GM12878 (cell line): ENCODE data around the gene RCAN1. TPM values are rescaled to one million over a fixed set of nuclear protein-coding genes. Genes with fewer than 3 reads are reported as not detected.

ENCODE experiments used
- ATAC-seq: fragments of 200-7000 bp; cut with Tn5 transposase; 3 replicates; pipeline ENCODE4 v1.9.1; 2020; ENCODE audit warnings: mild to moderate bottlenecking, moderate library complexity
- BruUV-seq: library from RNA; stranded (reverse); fragments of 400-500 nt; replicated peaks from 2 replicates; lab custom pipeline; 2021; lab: Mats Ljungman, UMichigan
- CTCF ChIA-PET: fragments of 300-600 bp; sonication (Branson Sonifier 250); formaldehyde crosslinking; extraction: SDS; loops from one replicate; lab custom pipeline; 2021; ENCODE audit warnings: inconsistent platforms; lab: Yijun Ruan, JAX
- POLR2A ChIA-PET: fragments of 350-600 bp; formaldehyde crosslinking; extraction: SDS; loops from one replicate; lab custom pipeline; 2021; ENCODE audit warnings: inconsistent platforms; lab: Charles Lee
- RAD21 ChIA-PET: fragments of 300-600 bp; sonication (Branson Sonifier 250); formaldehyde crosslinking; loops from one replicate; lab custom pipeline; 2023; ENCODE audit warnings: antibody characterized with exemption; ENCODE audit not compliant: unreplicated experiment; lab: Charles Lee
- SMC1A ChIA-PET: fragments of 300-600 bp; sonication (Branson Sonifier 250); formaldehyde crosslinking; loops from one replicate; lab custom pipeline; 2023; ENCODE audit not compliant: unreplicated experiment, uncharacterized antibody; lab: Charles Lee
- DNase-seq: peaks from one replicate; pipeline ENCODE4 v3.0.0-alpha.2; 2011; ENCODE audit warnings: low read depth, low spot score
- FAIRE-seq: peaks from 3 replicates; lab custom pipeline; 2011; peaks lifted over from hg19 to GRCh38; lab: Jason Lieb, UNC
- H2AFZ ChIP-seq: 2 replicates; pipeline ENCODE4 v1.6.0; 2011; ENCODE audit warnings: low read depth, low read length, control low read depth; ENCODE audit not compliant: control insufficient read depth
- H3K27ac ChIP-seq: 2 replicates; pipeline ENCODE4 v1.5.1; 2011; ENCODE audit warnings: control low read depth; ENCODE audit not compliant: control insufficient read depth, insufficient read depth
- H3K27me3 ChIP-seq, 2 experiments: replicated peaks in 1 of 2; 2 replicates each; pipeline versions ENCODE4 v1.6.0 to v1.6.1; 2011; ENCODE audit warnings: low read length in 1 of 2; ENCODE audit not compliant: control insufficient read depth in 2 of 2, insufficient read depth in 2 of 2
- H3K36me3 ChIP-seq, 2 experiments: 2 replicates each; pipeline ENCODE4 v1.5.1; 2011; ENCODE audit warnings: low read length in 1 of 2; ENCODE audit not compliant: control insufficient read depth in 2 of 2, insufficient read depth in 2 of 2
- H3K4me1 ChIP-seq: 2 replicates; pipeline ENCODE4 v1.6.1; 2011; ENCODE audit warnings: mild to moderate bottlenecking, low read length, moderate library complexity, mixed read lengths; ENCODE audit not compliant: control insufficient read depth, insufficient read depth
- H3K4me2 ChIP-seq: 2 replicates; pipeline ENCODE4 v1.6.0; 2011; ENCODE audit warnings: control low read depth; ENCODE audit not compliant: control insufficient read depth, insufficient read depth
- H3K4me3 ChIP-seq: fragments of 200-600 bp; sonication (generic); 2 replicates; pipeline ENCODE4 v1.5.1; 2016
- H3K79me2 ChIP-seq: 2 replicates; pipeline ENCODE4 v1.6.0; 2011; ENCODE audit warnings: low read length; ENCODE audit not compliant: control insufficient read depth, insufficient read depth
- H3K9ac ChIP-seq: 2 replicates; pipeline ENCODE4 v1.8.0; 2011; ENCODE audit warnings: low read length, control low read depth, mixed read lengths; ENCODE audit not compliant: control insufficient read depth, insufficient read depth
- H3K9me3 ChIP-seq: replicated peaks from 3 replicates; pipeline ENCODE4 v1.5.1; 2011; ENCODE audit warnings: mild to moderate bottlenecking, low read length; ENCODE audit not compliant: control insufficient read depth, insufficient read depth
- H4K20me1 ChIP-seq: 2 replicates; pipeline ENCODE4 v1.6.0; 2011; ENCODE audit not compliant: control insufficient read depth, insufficient read depth
- BCL11A ChIP-seq: IDR thresholded peaks from 2 replicates; pipeline ENCODE4 v1.6.1; 2011; ENCODE audit warnings: low read depth, low read length
- CEBPZ ChIP-seq: fragments of 150-350 bp; IDR thresholded peaks from 2 replicates; pipeline ENCODE4 v1.6.1; 2016; ENCODE audit warnings: low read depth, low read length
- FOS ChIP-seq: IDR thresholded peaks from 3 replicates; pipeline ENCODE4 v1.6.1; 2011; ENCODE audit warnings: borderline replicate concordance; ENCODE audit not compliant: insufficient read length; ENCODE audit errors: extremely low read depth
- HSF1 ChIP-seq: fragments of 150-350 bp; IDR thresholded peaks from 2 replicates; pipeline ENCODE4 v1.6.1; 2014; ENCODE audit warnings: mild to moderate bottlenecking, low read depth, low read length
- LARP7 ChIP-seq: fragments of 450-650 bp; IDR thresholded peaks from 2 replicates; pipeline ENCODE4 v1.6.1; 2017; ENCODE audit warnings: mild to moderate bottlenecking
- NBN ChIP-seq: fragments of 450-650 bp; IDR thresholded peaks from 2 replicates; pipeline ENCODE4 v1.6.1; 2016
- NFIC ChIP-seq: IDR thresholded peaks from 2 replicates; pipeline ENCODE4 v1.6.1; 2012; ENCODE audit warnings: low read depth, mild to moderate bottlenecking, inconsistent platforms, low read length, moderate library complexity
- PML ChIP-seq: IDR thresholded peaks from 2 replicates; pipeline ENCODE4 v1.6.1; 2012; ENCODE audit warnings: low read length, inconsistent platforms
- RAD21 ChIP-seq: IDR thresholded peaks from 2 replicates; pipeline ENCODE4 v1.6.1; 2011; ENCODE audit warnings: mild to moderate bottlenecking, low read depth, low read length, moderate library complexity; ENCODE audit not compliant: insufficient read depth
- SMAD1 ChIP-seq: fragments of 450-650 bp; IDR thresholded peaks from 2 replicates; pipeline ENCODE4 v1.6.1; 2018; ENCODE audit warnings: mild to moderate bottlenecking, low read depth; ENCODE audit not compliant: partially characterized antibody
- TARDBP ChIP-seq: IDR thresholded peaks from 2 replicates; pipeline ENCODE4 v1.6.1; 2016; ENCODE audit warnings: borderline replicate concordance
- USF2 ChIP-seq: IDR thresholded peaks from 2 replicates; pipeline ENCODE4 v1.6.1; 2011; ENCODE audit warnings: low read depth, low read length, improper control_type of control experiment, borderline replicate concordance
- YBX1 ChIP-seq: fragments of 450-650 bp; IDR thresholded peaks from 2 replicates; pipeline ENCODE4 v1.6.1; 2016; ENCODE audit warnings: antibody characterized with exemption
- YY1 ChIP-seq: IDR thresholded peaks from 2 replicates; pipeline ENCODE4 v1.6.1; 2011; ENCODE audit warnings: low read depth, mild to moderate bottlenecking, low read length
- WGBS: methylation state at CpG from one replicate; pipeline ENCODE4 v1.1.6; 2016; ENCODE audit warnings: low lambda C conversion rate; ENCODE audit not compliant: insufficient replicate concordance, insufficient coverage; ENCODE audit errors: missing lambda C conversion rate; 5-methylcytosine and 5-hydroxymethylcytosine counted together
- in situ Hi-C: fragments of 300-500 bp; cut with MboI; formaldehyde crosslinking; loops from 9 replicates; pipeline ENCODE4 v1.14.3; 2018; ENCODE audit warnings: mixed read lengths
- intact Hi-C: fragments of 100-400 bp; cut with micrococcal nuclease; formaldehyde crosslinking; loops from one replicate; pipeline ENCODE4 v1.14.2; 2022; ENCODE audit not compliant: unreplicated experiment
- polyA plus RNA-seq, 11 experiments: library from polyadenylated mRNA; depleted of rRNA in 4 of 11; unstranded in 6 of 11; stranded (reverse) in 5 of 11; fragments of >200 nt; fragmentation: Nextera tagmentation in 4 of 11; fragmentation: Illumina TruSeq in 1 of 11; extraction: Ambion mirVana in 4 of 11; extraction: Trizol in 1 of 11; gene quantifications; 1 replicate in 1 of 11; 2 replicates in 10 of 11; pipeline versions ENCODE4 v1.2.1 to v1.2.3, GENCODE V29; 2011 to 2016; ENCODE audit warnings: inconsistent platforms in 2 of 11, missing spikeins in 2 of 11, low read depth in 1 of 11
- total RNA-seq, 4 experiments: library from RNA; depleted of rRNA in 3 of 4; stranded (reverse); fragments of >200 nt in 3 of 4; fragmentation: Illumina TruSeq in 1 of 4; extraction: Trizol in 1 of 4; gene quantifications; 2 replicates each; pipeline versions ENCODE4 v1.2.1 to v1.2.3, GENCODE V29; 2013 to 2021
- TF ChIP-seq, protein P1 (sequence below): fragments of 450-650 bp; IDR thresholded peaks from 2 replicates; pipeline ENCODE4 v1.6.1; 2016; ENCODE audit warnings: mild to moderate bottlenecking

Gene RCAN1
- total and polyA plus RNA-seq, 10 of the 15 experiments (the other 5 are each of a cell fraction or from before 2014, with no cell fraction given): 2.8 to 12.9 (median 10.5) TPM

- 0% methylated on average over 1 of the region's 1 CpG for WGBS
- in situ Hi-C loops: no loop called here
- BruUV-seq: no TSS peak
- POLR2A ChIA-PET: no interaction called here
- TF ChIP-seq FOS (no peak), YY1 (no peak), NFIC (no peak), CEBPZ (no peak), SMAD1 (no peak), RAD21 (no peak), LARP7 (no peak), HSF1 (no peak), NBN (no peak), TARDBP (no peak), USF2 (no peak), YBX1 (no peak), PML (no peak), BCL11A (no peak)
- TF ChIP-seq, protein P1, sequence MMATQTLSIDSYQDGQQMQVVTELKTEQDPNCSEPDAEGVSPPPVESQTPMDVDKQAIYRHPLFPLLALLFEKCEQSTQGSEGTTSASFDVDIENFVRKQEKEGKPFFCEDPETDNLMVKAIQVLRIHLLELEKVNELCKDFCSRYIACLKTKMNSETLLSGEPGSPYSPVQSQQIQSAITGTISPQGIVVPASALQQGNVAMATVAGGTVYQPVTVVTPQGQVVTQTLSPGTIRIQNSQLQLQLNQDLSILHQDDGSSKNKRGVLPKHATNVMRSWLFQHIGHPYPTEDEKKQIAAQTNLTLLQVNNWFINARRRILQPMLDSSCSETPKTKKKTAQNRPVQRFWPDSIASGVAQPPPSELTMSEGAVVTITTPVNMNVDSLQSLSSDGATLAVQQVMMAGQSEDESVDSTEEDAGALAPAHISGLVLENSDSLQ: no peak
- SMC1A ChIA-PET: interaction anchor here (1.7 kb wide), 1 partner anchor 103 kb away, joined by 4 read pairs; no protein-coding TSS in a partner anchor
- Histone ChIP-seq H3K36me3 (no peaks in the 10 kb centered on the region), H3K4me3 (no peak overlapping the region), H3K27ac (no peak overlapping the region), H3K4me2 (no peak overlapping the region), H3K9me3 (no peaks in the 10 kb centered on the region; the same call in 2 of the 3 replicates), H3K4me1 (no peaks in the 10 kb centered on the region), H4K20me1 (no peaks in the 10 kb centered on the region), H3K27me3 (no peaks in the 10 kb centered on the region), H3K9ac (no peak overlapping the region), H3K79me2 (no peaks in the 10 kb centered on the region), H2AFZ (no peak overlapping the region)
- RAD21 ChIA-PET: no interaction called here
- CTCF ChIA-PET: interaction anchor here (1.1 to 1.7 kb wide), 2 partner anchors 10 to 102 kb away, joined by 5 read pairs; no protein-coding TSS in a partner anchor
- FAIRE-seq (no peak), DNase-seq (no peak), ATAC-seq (no peak)
- intact Hi-C loops: no loop called here
These were observed 114.7 kb downstream of the RCAN1 start for GRCh38 chr21:34500191-34500590.
